ENCODE data around the gene SDK2.

DNA sequence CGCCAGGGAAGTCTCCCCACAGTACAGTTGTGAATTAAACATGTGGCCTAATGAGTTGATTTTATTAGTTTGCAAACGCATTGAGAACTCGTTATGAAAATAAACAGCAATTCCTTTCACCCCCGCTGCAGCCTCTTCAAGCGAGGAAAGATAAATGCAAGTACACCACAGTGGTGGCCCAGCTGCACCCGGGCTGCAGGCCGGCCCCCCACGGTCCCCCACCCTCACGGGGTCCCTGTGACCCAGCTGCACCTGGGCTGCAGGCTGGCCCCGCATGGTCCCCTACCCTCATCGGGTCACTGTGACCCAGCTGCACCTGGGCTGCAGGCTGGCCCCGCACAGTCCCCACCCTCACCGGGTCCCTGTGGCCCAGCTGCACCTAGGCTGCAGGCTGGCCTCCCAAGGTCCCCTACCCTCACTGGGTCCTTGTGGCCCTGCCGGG, 32.2 kb downstream of the SDK2 start:
- no peak for TF ChIP-seq ZC3H4 (CRISPR knock-in tag; IDR thresholded peaks at IDR 0.05; ENCODE audit: borderline replicate concordance)
- no peak for TF ChIP-seq SMC3 (conservative IDR thresholded peaks at IDR 0.05; ENCODE audit: insufficient read depth, low read depth, low read length)
- TF ChIP-seq SP1 (CRISPR knock-in tag; IDR thresholded peaks at IDR 0.05): no peak

All from K562 (cell line).